GM03348 (cell line): Measurements from ENCODE around the gene SOHLH2.

Experiments used
- DNase-seq: peaks from one replicate; pipeline ENCODE4 v3.0.0; 2012; ENCODE audit warnings: low spot score

The SOHLH2 gene

GRCh38 chr13:36214163-36214921 is at the start of gene SOHLH2:
SOHLH2 (minus strand) TSS chr13:36214556; CDS start chr13:36214526, 30 bp downstream.
- DNase-seq = no peak

GRCh38 chr13:36261976-36262375 is 47.6 kb upstream of the SOHLH2 start:
- no peak for DNase-seq

- DNase-seq = no peak
These were observed 46.7 kb upstream of the SOHLH2 start for GRCh38 chr13:36261011-36261410.

- no peak for DNase-seq
These were observed 45.2 kb upstream of the SOHLH2 start for GRCh38 chr13:36259361-36260137.

GRCh38 chr13:36258831-36259230 is 44.5 kb upstream of the SOHLH2 start:
- DNase-seq = no peak

GRCh38 chr13:36251526-36251925 is 37.2 kb upstream of the SOHLH2 start:
- DNase-seq = no peak

GRCh38 chr13:36251017-36251416 is 36.7 kb upstream of the SOHLH2 start:
- no peak for DNase-seq

- DNase-seq = no peak
These were observed 34.3 kb upstream of the SOHLH2 start for GRCh38 chr13:36248700-36249099.

- no peak for DNase-seq
These were observed 30.6 kb upstream of the SOHLH2 start for GRCh38 chr13:36244990-36245389.

- DNase-seq = no peak
These were observed 29.7 kb upstream of the SOHLH2 start for GRCh38 chr13:36244073-36244472.

- no peak for DNase-seq
These were observed 28.4 kb upstream of the SOHLH2 start for GRCh38 chr13:36242761-36243160.

- DNase-seq = no peak
These were observed 16.9 kb upstream of the SOHLH2 start for GRCh38 chr13:36231236-36231635.

- no peak for DNase-seq
These were observed 10.4 kb upstream of the SOHLH2 start for GRCh38 chr13:36224730-36225129.

GRCh38 chr13:36219883-36220282 is 5.5 kb upstream of the SOHLH2 start:
- DNase-seq = no peak

- no peak for DNase-seq
These were observed 3.1 kb upstream of the SOHLH2 start for GRCh38 chr13:36217456-36217855.

- no peak for DNase-seq
These were observed 1.6 kb downstream of the SOHLH2 start for GRCh38 chr13:36212789-36213188.

- DNase-seq = no peak
These were observed 2.8 kb downstream of the SOHLH2 start for GRCh38 chr13:36211567-36211966.

GRCh38 chr13:36210738-36211137 is 3.6 kb downstream of the SOHLH2 start:
- no peak for DNase-seq

- DNase-seq = no peak
These were observed 6.7 kb downstream of the SOHLH2 start for GRCh38 chr13:36207672-36208071.

GRCh38 chr13:36193151-36193855 is 21.1 kb downstream of the SOHLH2 start:
- DNase-seq = no peak

- no peak for DNase-seq
These were observed 22.2 kb downstream of the SOHLH2 start for GRCh38 chr13:36192166-36192565.

GRCh38 chr13:36190771-36191170 is 23.6 kb downstream of the SOHLH2 start:
- no peak for DNase-seq

- DNase-seq = no peak
These were observed 25.9 kb downstream of the SOHLH2 start for GRCh38 chr13:36188441-36188840.
